D721Med (cell line): Measurements from ENCODE around the gene FOXD2.

Experiments
- DNase-seq: peaks from one replicate; pipeline ENCODE4 v3.0.0; 2011; ENCODE audit warnings: low spot score; ENCODE audit not compliant: insufficient read length
- FAIRE-seq: peaks from 2 replicates; lab custom pipeline; 2011; peaks lifted over from hg19 to GRCh38; lab: Jason Lieb, UNC
- TF ChIP-seq, protein P1 (sequence below): IDR thresholded peaks from 2 replicates; pipeline ENCODE4 v1.5.1; 2012; ENCODE audit warnings: mild to moderate bottlenecking, control low read depth; ENCODE audit not compliant: insufficient read depth; ENCODE audit errors: missing control alignments

Gene FOXD2

GRCh38 chr1:47424336-47424982 is 13.4 kb upstream of the FOXD2 start:
- TF ChIP-seq, protein P1, sequence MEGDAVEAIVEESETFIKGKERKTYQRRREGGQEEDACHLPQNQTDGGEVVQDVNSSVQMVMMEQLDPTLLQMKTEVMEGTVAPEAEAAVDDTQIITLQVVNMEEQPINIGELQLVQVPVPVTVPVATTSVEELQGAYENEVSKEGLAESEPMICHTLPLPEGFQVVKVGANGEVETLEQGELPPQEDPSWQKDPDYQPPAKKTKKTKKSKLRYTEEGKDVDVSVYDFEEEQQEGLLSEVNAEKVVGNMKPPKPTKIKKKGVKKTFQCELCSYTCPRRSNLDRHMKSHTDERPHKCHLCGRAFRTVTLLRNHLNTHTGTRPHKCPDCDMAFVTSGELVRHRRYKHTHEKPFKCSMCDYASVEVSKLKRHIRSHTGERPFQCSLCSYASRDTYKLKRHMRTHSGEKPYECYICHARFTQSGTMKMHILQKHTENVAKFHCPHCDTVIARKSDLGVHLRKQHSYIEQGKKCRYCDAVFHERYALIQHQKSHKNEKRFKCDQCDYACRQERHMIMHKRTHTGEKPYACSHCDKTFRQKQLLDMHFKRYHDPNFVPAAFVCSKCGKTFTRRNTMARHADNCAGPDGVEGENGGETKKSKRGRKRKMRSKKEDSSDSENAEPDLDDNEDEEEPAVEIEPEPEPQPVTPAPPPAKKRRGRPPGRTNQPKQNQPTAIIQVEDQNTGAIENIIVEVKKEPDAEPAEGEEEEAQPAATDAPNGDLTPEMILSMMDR, result peak; percentile 73
- no peak for FAIRE-seq
- no peak for DNase-seq

DNA sequence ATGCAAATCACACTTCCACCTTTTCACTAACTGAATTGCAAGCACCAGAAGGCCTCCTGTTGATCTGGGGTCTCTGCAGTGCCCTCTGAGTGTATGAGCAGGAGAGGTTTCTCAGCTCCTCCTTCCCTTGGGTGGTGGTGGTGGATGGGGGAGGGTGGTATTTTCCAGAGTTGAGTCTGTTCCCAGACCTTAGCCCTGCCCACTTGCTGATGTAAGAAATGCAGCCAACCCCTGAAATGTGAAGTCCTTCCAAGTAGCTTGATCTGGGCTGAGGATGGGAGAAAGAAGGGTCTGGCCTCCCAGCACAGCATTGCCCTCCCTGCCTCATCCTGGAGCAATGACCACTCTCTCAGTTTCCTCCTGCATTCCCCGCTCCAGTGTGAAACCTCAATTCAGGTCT is 6.3 kb upstream of the FOXD2 start:
- FAIRE-seq (no peak), DNase-seq (no peak)
- TF ChIP-seq, protein P1, result no peak

GRCh38 chr1:47432071-47433036 is 5.5 kb upstream of the FOXD2 start:
- no peak for FAIRE-seq
- TF ChIP-seq, protein P1, result peak; percentile 77
- peak; percentile 71 for DNase-seq

DNA sequence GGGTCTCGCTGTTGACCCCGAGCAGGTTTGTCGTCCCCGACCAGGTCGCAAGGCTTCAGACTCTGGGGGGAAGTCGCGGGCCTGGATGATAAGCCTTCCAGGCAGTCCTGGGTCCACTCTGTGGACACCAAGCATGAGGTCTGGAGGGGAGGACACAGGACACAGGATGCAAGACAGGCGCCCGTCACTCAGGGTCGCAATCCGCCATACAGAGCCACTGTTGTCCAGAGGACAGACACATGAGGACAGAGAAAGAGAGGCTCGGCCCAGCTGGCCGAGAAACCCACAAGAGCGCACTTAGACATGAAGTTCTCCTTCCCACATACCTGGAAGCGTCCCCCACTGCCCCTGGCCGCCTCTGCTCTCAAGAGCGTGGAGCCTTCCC is 4.8 kb upstream of the FOXD2 start:
- no peak for FAIRE-seq
- DNase-seq, result no peak
- TF ChIP-seq, protein P1, result no peak

- TF ChIP-seq, protein P1, result no peak
These were observed 4.3 kb upstream of the FOXD2 start for GRCh38 chr1:47433477-47434050.

GRCh38 chr1:47434051-47434842 is 3.6 kb upstream of the FOXD2 start:
- DNase-seq (no peak), FAIRE-seq (no peak)
- TF ChIP-seq, protein P1, result no peak

More at GRCh38 chr1:47433477-47434050, 4.3 kb upstream of the FOXD2 start:
- FAIRE-seq, result no peak
- DNase-seq, result no peak
